PFSK-1 (cell line): Measurements from ENCODE around the gene ENO3.

Source experiments
- FOXP2 ChIP-seq: optimal IDR thresholded peaks from 2 replicates; pipeline ENCODE3; 2011; ENCODE audit warnings: borderline replicate concordance, control low read depth, inconsistent platforms; ENCODE audit not compliant: insufficient read depth; ENCODE audit errors: extremely low read length, extremely low read depth
- POLR2AphosphoS5 ChIP-seq: IDR thresholded peaks from 2 replicates; pipeline ENCODE4 v1.6.1; 2012; ENCODE audit warnings: low read depth, mild to moderate bottlenecking, control low read depth, low read length, moderate library complexity
- SIN3A ChIP-seq: IDR thresholded peaks from 2 replicates; pipeline ENCODE4 v1.6.1; 2012; ENCODE audit warnings: mild to moderate bottlenecking, low read length, moderate library complexity, borderline replicate concordance; ENCODE audit not compliant: insufficient read depth
- TAF1 ChIP-seq: IDR thresholded peaks from 2 replicates; pipeline ENCODE4 v1.6.1; 2012; ENCODE audit warnings: low read length, control low read depth, borderline replicate concordance; ENCODE audit not compliant: insufficient read depth
- TF ChIP-seq, protein P1 (sequence below), 2 experiments: IDR thresholded peaks; 2 replicates each; pipeline versions ENCODE4 v1.6.1 to v1.8.0; 2011 to 2012; ENCODE audit warnings: low read depth in 2 of 2, low read length in 2 of 2, control low read depth in 1 of 2, inconsistent platforms in 1 of 2, mild to moderate bottlenecking in 1 of 2, moderate library complexity in 1 of 2; ENCODE audit not compliant: insufficient read depth in 1 of 2

The ENO3 gene

DNA sequence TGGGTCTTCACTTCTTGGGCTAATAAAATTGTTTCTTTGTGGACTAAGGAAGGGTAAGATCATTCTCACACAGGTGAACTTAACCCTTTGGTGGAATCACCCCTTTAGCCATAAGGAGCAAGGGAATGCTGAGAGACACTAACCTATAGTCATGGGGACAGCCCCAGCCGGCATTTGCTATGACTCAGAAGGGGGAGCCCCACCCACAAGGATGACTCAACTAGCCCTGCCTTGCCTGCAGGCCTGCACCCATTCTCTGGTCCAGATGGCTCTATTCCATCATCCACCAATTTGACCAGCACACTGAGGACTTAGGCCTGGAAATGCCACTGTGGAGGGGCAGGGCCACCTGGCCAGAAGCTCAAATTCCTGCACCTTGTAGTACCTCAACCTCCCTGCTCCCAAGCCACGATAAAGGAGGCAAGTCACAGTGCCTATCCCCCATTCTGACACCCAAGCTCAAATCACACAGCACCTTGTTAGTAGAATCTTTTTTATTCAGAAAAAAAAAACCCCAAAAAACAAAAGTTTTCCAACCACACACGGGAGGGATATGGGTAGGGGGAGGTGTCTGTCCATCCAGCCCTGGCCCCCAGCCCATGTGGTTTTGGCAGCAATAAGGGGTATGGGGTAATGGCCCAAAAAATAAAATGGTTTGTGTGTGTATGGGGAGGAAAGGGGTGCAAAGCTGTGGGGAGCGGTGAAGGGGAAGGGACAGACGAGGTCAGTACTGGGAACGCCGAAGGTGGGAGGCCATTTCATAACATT lies 5.6 kb upstream of the ENO3 start:
- TF ChIP-seq, protein P1, sequence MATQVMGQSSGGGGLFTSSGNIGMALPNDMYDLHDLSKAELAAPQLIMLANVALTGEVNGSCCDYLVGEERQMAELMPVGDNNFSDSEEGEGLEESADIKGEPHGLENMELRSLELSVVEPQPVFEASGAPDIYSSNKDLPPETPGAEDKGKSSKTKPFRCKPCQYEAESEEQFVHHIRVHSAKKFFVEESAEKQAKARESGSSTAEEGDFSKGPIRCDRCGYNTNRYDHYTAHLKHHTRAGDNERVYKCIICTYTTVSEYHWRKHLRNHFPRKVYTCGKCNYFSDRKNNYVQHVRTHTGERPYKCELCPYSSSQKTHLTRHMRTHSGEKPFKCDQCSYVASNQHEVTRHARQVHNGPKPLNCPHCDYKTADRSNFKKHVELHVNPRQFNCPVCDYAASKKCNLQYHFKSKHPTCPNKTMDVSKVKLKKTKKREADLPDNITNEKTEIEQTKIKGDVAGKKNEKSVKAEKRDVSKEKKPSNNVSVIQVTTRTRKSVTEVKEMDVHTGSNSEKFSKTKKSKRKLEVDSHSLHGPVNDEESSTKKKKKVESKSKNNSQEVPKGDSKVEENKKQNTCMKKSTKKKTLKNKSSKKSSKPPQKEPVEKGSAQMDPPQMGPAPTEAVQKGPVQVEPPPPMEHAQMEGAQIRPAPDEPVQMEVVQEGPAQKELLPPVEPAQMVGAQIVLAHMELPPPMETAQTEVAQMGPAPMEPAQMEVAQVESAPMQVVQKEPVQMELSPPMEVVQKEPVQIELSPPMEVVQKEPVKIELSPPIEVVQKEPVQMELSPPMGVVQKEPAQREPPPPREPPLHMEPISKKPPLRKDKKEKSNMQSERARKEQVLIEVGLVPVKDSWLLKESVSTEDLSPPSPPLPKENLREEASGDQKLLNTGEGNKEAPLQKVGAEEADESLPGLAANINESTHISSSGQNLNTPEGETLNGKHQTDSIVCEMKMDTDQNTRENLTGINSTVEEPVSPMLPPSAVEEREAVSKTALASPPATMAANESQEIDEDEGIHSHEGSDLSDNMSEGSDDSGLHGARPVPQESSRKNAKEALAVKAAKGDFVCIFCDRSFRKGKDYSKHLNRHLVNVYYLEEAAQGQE (IDR thresholded peaks at IDR 0.05; ENCODE audit: insufficient read depth in 1 of 2, low read depth in 2 of 2, low read length in 2 of 2), result no peak
- TF ChIP-seq FOXP2 (no peak), POLR2AphosphoS5 (no peak; the same call in 1 of the 2 replicates), TAF1 (peak; percentile 49; the same call in 1 of the 2 replicates), SIN3A (peak; percentile 61; the same call in 1 of the 2 replicates)

DNA sequence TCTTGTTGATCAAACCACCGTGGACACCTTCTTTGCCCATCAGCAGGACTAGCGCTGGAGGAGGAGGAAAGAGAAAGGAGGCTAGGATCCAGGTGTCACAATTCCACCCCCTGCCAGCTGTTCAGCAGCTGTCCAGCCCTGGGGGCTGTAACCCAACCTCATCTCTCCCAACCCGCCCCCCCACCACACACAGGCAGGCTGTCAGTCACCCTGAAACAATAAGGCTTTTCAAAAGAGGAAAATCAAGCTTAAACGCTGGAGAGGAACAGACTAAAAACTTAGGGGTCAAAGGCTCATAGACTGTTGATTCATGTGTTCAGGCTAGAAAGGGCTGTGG lies 5.0 kb upstream of the ENO3 start:
- TF ChIP-seq, protein P1 (IDR thresholded peaks at IDR 0.05; ENCODE audit: insufficient read depth in 1 of 2, low read depth in 2 of 2, low read length in 2 of 2), result no peak; a peak in 1 of 4 replicates
- TF ChIP-seq TAF1, result no peak
- TF ChIP-seq SIN3A, result no peak
- TF ChIP-seq POLR2AphosphoS5, result no peak
- no peak for TF ChIP-seq FOXP2

DNA sequence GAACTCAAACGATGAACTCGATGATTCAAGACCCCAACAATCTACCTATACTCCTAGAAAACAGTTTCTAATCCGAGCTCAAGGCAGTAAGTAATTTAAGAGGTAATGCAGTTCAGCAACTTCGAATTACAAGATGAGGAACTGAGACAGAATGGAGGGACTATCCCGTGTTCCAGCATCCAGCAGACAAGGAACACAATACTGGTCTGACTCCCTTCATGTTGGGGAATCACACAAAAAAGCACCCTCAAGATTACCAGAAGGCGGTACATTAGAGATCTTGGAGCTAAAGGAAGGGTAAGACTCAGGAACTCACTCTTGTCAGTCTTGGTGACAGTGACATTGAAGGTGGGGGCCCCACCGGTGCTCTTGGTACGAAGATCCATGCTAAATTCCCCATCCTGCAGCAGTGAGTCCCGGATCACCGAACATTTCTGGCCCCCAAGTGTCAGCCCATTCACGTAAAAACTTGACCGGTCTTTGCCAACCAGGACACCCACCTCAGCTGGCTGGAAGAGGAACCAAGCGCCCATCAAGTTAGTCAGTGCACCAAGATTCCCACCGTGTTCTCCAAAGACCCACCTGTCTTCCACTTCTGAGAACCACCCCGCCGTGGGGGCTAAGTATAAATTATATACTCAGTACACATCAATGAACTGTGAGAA lies 4.5 kb upstream of the ENO3 start:
- 0 out of 2 replicates have a peak, but pooled peaks have one; percentile 6 for TF ChIP-seq POLR2AphosphoS5
- TF ChIP-seq, protein P1 (IDR thresholded peaks at IDR 0.05; ENCODE audit: insufficient read depth in 1 of 2, low read depth in 2 of 2, low read length in 2 of 2), result no peak

DNA sequence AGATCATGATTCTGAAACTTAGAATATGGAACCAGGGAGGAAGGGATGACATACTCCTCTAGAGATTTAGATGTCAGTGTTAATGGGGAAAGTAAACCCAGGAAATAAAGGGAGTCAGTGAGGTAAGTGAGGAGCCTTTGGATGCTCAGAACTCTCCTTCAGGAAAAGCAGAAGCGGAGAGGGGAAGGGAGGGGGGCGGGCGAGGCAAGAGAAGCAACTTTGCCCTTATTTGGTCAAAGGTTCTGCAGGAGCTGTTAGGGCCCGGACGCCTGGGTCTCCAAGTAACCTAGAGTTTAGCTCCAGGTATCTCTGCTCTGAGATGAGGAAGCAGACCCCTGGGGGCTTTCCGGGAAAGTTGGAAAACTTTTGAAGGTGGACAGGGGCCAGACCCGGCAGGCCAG lies 3.9 kb upstream of the ENO3 start:
- TF ChIP-seq TAF1 (peak; percentile 43; the same call in 1 of the 2 replicates), SIN3A (no peak; the same call in 1 of the 2 replicates)

DNA sequence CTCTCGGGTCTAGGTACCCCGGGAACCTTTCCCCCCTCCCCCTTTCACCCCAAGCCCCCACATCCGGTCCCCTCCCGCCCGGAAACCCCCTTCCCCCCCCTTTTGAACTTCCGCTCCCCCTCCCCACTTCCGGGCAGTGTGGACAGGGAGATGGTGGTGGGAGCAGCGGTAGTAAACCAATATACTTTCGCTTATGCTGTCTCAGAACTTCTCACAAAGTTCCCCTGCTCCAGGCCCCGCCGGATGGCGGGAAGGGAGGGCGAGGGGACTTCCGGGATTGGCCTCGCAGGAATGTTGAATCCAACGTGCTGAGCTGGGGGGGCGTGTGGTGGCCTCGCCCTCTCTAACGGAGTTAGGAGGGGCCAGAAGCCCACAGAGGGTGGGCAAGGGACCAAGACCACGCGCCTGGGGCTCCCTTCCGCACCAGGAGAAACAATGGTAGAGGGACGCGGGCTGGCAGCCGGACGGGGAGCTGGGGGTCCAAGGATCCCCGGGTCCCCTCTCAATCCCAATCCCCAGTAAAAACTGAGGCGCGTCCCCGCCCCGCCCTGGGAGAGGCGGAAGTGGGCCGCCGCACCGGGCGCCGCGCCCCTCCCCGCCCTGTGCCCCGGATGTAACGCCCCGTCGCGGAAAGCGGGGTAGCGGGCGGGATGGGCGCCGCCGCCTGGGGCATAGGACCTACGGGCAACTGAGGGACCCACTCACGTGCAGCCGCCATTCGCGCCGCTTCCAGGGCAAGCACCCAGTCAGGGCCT lies 3.3 kb upstream of the ENO3 start:
- TF ChIP-seq, protein P1 (IDR thresholded peaks at IDR 0.05; ENCODE audit: insufficient read depth in 1 of 2, low read depth in 2 of 2, low read length in 2 of 2), result 0 out of 4 replicates have a peak, but pooled peaks of 1 of the 2 experiments have one; percentile 13
- 0 out of 2 replicates have a peak, but pooled peaks have one; percentile 34 for TF ChIP-seq TAF1
- TF ChIP-seq POLR2AphosphoS5, result peak; percentile 57; the same call in 1 of the 2 replicates
- no peak for TF ChIP-seq FOXP2
- TF ChIP-seq SIN3A, result 0 out of 2 replicates have a peak, but pooled peaks have one; percentile 10
